GM13977 (cell line): ENCODE measurements around the gene PRKAR1B.
"Not testable (repeated sequence)": the region's sequence is repeated elsewhere in the genome, so short reads cannot be mapped to it uniquely, and the experiment has no call there.

Experiments
- DNase-seq: peaks from one replicate; pipeline ENCODE4 v3.0.0; 2012; ENCODE audit warnings: low spot score
- in situ Hi-C: fragments of 300-500 bp; cut with MboI; formaldehyde crosslinking; loops from one replicate; pipeline ENCODE4 v1.12.0; 2022; ENCODE audit warnings: low sequenced_read_pairs, low pct_unique_long_range_greater_than_20kb, mixed read lengths, inconsistent platforms; ENCODE audit not compliant: unreplicated experiment
- TF ChIP-seq, protein P1 (sequence below): IDR thresholded peaks from 2 replicates; pipeline ENCODE4 v1.5.1; 2012; ENCODE audit warnings: mild to moderate bottlenecking, control low read depth; ENCODE audit not compliant: insufficient read depth; ENCODE audit errors: extremely low read depth, missing control alignments

The PRKAR1B gene

DNA sequence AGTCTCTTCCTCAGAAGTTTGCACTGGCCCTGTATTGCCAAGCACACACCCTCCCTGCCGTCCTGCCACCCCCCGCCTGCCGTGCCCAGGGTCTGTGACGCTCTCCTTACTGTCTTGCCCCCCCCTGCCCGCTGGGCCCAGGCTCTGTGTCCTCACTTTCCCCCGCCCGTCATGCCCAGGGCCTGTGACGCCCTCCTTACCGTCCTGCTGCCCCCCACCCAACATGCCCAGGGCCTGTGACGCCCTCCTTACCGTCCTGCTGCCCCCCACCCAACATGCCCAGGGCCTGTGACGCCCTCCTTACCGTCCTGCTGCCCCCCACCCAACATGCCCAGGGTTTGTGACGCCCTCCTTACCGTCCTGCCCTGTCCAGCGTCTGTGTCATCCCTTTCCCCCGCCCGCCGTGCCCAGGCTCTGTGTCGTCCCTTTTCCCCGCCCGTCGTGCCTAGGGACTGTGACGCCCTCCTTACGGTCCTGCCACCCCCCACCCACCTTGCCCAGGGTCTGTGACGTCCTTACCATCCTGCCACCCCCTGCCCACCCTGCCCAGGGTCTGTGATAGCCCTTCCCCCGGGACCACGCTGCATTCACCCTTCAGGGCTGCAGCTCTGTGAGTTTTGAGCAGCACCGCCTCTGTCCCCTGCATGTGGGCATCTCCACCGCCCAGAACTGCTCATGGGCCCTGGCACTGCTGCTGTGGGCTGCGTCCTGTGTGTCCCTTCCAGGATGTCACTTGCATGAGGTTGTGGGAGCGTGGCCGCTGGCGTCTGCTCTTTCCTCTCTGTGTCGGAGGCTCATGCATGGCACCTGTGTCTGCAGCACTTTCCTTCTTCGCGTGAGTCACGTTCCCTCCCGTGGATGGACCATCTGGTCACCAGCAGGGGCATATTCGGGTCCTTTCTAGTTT, 19.3 kb upstream of the PRKAR1B start:
- in situ Hi-C loops: no loop called here
- TF ChIP-seq, protein P1, sequence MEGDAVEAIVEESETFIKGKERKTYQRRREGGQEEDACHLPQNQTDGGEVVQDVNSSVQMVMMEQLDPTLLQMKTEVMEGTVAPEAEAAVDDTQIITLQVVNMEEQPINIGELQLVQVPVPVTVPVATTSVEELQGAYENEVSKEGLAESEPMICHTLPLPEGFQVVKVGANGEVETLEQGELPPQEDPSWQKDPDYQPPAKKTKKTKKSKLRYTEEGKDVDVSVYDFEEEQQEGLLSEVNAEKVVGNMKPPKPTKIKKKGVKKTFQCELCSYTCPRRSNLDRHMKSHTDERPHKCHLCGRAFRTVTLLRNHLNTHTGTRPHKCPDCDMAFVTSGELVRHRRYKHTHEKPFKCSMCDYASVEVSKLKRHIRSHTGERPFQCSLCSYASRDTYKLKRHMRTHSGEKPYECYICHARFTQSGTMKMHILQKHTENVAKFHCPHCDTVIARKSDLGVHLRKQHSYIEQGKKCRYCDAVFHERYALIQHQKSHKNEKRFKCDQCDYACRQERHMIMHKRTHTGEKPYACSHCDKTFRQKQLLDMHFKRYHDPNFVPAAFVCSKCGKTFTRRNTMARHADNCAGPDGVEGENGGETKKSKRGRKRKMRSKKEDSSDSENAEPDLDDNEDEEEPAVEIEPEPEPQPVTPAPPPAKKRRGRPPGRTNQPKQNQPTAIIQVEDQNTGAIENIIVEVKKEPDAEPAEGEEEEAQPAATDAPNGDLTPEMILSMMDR: no peak
- no peak for DNase-seq

DNA sequence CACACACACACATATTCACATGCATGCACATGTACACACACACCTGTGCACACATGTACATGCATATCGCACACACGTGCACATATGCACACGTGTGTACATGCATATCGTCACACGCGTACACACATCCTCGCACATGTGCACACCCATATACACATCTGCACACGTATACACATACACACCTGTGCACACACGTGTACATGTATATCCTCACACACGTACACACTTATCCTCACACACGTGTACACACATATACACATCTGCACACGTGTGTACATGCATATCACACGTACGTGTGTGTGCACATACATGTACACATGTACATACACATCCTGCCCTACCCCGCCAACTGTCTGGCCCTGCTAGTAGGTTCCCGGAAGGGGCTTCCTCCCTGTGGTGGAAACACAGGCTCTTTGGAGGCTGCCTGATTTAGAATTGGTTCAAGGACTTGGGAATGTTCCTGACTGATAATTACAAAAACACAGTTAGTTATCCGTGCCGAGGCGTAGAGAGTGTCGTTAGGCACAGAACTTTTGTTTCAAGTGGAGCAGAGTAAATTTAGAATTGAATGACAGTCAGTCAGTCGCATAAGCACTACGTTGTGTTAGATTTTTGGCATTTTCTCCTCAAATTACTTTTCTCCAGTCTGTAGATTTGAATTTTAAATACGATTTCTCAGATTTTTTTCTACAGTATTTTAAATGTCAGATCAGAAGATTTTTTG, 18.5 kb upstream of the PRKAR1B start:
- in situ Hi-C loops: no loop called here
- TF ChIP-seq, protein P1: no peak
- DNase-seq: no peak

DNA sequence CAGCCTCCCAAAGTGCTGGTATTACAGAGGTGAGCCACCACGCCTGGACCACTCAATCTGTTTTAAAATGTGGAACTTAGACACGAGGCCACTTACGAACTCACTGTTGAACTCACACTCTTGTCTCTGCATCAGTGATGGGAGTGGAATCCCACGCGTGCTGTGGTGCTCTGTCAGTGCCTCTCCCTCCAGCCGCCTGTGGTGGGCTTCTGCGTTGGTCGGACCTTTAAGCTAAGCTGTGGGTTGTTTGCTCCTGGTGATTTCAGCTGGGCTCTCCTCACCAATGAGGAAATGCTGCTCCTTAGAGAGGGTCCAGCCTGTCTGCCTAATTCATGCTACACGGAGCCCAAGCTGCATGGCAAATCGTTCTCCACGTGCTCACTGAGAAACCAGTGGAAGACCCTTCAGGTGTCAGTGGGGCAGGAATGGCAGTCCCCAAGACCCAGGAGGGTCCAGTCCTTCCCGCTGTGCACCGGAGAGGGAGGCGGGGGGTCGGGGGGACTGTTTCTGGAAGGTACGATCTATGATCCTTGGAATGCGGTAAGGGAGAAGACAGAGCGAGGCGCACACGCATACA, 17.9 kb upstream of the PRKAR1B start:
- DNase-seq: no peak
- in situ Hi-C loops: no loop called here
- TF ChIP-seq, protein P1: no peak

DNA sequence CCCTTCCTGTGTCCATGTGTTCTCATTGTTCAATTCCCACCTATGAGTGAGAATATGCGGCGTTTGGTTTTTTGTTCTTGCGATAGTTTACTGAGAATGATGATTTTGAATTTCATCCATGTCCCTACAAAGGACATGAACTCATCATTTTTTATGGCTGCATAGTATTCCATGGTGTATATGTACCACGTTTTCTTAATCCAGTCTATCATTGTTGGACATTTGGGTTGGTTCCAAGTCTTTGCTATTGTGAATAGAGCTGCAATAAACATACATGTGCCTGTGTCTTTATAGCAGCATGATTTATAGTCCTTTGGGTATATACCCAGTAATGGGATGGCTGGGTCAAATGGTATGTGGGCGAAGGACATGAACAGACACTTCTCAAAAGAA, 17.0 kb upstream of the PRKAR1B start:
- in situ Hi-C loops, DNase-seq: not testable (repeated sequence)

DNA sequence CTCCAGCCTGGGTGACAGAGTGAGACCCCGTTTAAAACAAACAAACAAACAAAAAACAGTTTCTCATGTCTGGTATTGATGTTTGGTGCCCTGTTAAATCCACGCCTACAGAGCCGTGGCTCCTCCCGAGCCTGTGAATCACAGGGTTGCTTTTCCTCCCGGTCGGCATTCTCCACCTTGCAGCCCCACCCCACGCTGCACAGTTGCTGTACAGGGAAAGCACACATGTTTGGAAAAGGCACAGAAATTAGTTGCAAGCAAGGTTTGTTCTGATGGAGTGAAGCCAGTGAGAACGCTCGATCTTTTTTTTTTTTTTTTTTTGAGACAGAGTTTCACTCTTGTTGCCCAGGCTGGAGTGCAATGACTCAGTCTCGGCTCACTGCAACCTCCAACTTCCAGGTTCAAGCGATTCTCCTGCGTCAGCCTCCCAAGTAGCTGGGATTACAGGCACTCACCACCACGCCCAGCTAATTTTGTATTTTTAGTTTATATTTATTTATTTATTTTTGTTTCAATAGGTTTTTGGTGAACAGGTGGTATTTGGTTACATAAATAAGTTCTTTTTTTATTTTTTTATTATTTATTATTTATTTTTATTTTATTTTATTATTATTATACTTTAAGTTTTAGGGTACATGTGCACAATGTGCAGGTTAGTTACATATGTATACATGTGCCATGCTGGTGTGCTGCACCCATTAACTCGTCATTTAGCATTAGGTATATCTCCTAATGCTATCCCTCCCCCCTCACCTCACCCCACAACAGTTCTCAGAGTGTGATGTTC, 16.5 kb upstream of the PRKAR1B start:
- in situ Hi-C loops, DNase-seq: not testable (repeated sequence)

DNA sequence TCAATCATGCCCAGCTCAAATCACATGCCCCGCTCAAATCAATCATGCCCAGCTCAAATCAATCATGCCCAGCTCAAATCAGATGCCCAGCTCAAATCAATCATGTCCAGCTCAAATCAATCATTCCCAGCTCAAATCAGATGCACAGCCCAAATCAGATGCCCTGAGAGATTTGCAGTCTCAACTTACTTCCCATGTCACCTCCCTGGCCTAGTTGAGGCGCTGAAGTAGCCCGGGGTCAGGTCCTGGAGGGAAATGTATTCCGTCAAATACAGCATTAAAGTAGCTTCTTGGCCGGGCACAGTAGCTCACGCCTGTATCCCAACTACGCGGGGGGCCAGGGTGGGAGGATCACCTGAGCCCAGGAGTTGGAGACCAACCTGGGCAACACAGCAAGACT, 15.7 kb upstream of the PRKAR1B start:
- in situ Hi-C loops: no loop called here

DNA sequence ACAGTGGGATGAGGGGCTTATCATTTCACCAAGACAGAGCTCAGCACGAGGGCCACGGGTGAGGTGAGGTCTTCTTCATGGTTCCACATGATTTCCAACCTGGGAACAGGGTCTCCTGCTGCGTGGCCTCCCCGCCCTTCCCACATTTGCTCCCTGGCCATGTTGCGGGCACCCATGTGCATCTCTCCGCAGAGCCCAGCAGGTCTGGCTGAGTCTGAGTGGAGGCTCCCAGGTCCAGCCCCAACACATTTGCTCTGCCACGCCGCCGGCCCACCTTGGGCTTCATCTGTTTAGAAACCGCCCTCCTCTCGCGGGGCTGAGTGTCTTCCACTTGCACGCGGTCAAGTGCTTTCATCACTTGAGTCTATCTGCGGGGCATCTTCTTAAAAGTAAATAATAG, 14.8 kb upstream of the PRKAR1B start:
- TF ChIP-seq, protein P1: no peak

More for the DNA sequence above, 15.7 kb upstream of the PRKAR1B start:
- TF ChIP-seq, protein P1: no peak
- no peak for DNase-seq

More for the DNA sequence above, 14.8 kb upstream of the PRKAR1B start:
- in situ Hi-C loops: no loop called here
- no peak for DNase-seq
